ENCODE measurements around the gene DHX40. TPM values are rescaled to one million over a fixed set of nuclear protein-coding genes. Genes with fewer than 3 reads are reported as not detected.

Gene DHX40
- total and polyA plus RNA-seq, 2 of the 13 experiments (the other 11 are each of a cell fraction or from before 2014, with no cell fraction given): 22.2 to 37.0 TPM

DNA sequence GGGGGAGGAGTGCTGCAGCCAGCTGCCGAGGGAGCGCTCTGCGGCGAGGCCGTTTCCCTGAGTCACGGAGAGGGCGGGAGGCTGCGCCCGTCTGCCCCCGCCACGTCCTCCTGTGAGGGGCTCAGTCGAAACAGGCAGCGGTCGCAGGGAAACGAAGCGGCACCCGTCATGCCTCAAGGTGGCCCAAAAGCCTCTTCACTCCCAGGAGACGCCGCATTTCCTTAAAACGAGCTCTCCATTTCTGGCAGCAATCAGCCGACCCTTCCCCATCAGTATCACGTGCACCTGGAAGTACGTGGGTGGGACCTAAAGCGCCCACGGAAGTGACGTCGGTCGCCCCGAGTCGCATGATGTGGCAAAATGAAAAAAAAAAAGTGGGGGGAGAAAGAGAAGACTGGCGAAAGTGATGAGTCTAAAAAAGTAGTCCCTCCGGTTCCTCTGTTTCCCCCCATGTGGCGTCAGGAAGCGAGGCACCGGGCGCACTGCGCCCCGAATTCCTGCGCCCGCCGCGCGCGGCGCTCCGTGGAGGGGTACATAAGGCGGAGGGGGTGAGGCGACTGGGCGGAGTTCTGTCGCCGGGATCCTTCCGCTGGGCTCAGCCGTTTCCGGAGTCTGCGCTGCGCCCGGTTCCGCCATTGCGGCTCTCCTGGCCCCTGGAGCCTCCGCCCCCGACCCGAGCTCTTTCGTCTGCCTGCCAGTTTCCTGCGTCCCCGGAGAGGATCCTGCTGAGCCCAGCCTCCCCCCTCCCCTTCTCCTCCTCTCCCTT, 54.1 kb downstream of the DHX40 start, which contains the start of gene CLTC (continued):
- TF ChIP-seq, protein P1, sequence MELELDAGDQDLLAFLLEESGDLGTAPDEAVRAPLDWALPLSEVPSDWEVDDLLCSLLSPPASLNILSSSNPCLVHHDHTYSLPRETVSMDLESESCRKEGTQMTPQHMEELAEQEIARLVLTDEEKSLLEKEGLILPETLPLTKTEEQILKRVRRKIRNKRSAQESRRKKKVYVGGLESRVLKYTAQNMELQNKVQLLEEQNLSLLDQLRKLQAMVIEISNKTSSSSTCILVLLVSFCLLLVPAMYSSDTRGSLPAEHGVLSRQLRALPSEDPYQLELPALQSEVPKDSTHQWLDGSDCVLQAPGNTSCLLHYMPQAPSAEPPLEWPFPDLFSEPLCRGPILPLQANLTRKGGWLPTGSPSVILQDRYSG (CRISPR knock-in tag; IDR thresholded peaks at IDR 0.05): no peak
- TF ChIP-seq, protein P2, sequence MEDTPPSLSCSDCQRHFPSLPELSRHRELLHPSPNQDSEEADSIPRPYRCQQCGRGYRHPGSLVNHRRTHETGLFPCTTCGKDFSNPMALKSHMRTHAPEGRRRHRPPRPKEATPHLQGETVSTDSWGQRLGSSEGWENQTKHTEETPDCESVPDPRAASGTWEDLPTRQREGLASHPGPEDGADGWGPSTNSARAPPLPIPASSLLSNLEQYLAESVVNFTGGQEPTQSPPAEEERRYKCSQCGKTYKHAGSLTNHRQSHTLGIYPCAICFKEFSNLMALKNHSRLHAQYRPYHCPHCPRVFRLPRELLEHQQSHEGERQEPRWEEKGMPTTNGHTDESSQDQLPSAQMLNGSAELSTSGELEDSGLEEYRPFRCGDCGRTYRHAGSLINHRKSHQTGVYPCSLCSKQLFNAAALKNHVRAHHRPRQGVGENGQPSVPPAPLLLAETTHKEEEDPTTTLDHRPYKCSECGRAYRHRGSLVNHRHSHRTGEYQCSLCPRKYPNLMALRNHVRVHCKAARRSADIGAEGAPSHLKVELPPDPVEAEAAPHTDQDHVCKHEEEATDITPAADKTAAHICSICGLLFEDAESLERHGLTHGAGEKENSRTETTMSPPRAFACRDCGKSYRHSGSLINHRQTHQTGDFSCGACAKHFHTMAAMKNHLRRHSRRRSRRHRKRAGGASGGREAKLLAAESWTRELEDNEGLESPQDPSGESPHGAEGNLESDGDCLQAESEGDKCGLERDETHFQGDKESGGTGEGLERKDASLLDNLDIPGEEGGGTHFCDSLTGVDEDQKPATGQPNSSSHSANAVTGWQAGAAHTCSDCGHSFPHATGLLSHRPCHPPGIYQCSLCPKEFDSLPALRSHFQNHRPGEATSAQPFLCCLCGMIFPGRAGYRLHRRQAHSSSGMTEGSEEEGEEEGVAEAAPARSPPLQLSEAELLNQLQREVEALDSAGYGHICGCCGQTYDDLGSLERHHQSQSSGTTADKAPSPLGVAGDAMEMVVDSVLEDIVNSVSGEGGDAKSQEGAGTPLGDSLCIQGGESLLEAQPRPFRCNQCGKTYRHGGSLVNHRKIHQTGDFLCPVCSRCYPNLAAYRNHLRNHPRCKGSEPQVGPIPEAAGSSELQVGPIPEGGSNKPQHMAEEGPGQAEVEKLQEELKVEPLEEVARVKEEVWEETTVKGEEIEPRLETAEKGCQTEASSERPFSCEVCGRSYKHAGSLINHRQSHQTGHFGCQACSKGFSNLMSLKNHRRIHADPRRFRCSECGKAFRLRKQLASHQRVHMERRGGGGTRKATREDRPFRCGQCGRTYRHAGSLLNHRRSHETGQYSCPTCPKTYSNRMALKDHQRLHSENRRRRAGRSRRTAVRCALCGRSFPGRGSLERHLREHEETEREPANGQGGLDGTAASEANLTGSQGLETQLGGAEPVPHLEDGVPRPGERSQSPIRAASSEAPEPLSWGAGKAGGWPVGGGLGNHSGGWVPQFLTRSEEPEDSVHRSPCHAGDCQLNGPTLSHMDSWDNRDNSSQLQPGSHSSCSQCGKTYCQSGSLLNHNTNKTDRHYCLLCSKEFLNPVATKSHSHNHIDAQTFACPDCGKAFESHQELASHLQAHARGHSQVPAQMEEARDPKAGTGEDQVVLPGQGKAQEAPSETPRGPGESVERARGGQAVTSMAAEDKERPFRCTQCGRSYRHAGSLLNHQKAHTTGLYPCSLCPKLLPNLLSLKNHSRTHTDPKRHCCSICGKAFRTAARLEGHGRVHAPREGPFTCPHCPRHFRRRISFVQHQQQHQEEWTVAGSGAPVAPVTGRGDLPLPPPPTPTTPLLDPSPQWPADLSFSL (CRISPR knock-in tag; IDR thresholded peaks at IDR 0.05): no peak
- TF ChIP-seq ZNF614 (CRISPR knock-in tag; IDR thresholded peaks at IDR 0.05; ENCODE audit: borderline replicate concordance): no peak; the same call in 1 of the 2 replicates
- peak; percentile 96 for TF ChIP-seq MYC (CRISPR knock-in tag; IDR thresholded peaks at IDR 0.05; ENCODE audit: borderline replicate concordance)
- TF ChIP-seq ZNF749 (CRISPR knock-in tag; IDR thresholded peaks at IDR 0.05; ENCODE audit: borderline replicate concordance): peak; percentile 75; the same call in 1 of the 2 replicates
- peak; percentile 98 for TF ChIP-seq CREM (IDR thresholded peaks at IDR 0.05)
- TF ChIP-seq CREM (CRISPR knock-in tag; IDR thresholded peaks at IDR 0.05): peak; percentile 56; the same call in 1 of the 2 replicates
- TF ChIP-seq ZNF441 (CRISPR knock-in tag; IDR thresholded peaks at IDR 0.05; ENCODE audit: borderline replicate concordance): peak; percentile 40; the same call in 1 of the 2 replicates
- TF ChIP-seq, protein P3, sequence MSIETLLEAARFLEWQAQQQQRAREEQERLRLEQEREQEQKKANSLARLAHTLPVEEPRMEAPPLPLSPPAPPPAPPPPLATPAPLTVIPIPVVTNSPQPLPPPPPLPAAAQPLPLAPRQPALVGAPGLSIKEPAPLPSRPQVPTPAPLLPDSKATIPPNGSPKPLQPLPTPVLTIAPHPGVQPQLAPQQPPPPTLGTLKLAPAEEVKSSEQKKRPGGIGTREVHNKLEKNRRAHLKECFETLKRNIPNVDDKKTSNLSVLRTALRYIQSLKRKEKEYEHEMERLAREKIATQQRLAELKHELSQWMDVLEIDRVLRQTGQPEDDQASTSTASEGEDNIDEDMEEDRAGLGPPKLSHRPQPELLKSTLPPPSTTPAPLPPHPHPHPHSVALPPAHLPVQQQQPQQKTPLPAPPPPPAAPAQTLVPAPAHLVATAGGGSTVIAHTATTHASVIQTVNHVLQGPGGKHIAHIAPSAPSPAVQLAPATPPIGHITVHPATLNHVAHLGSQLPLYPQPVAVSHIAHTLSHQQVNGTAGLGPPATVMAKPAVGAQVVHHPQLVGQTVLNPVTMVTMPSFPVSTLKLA (IDR thresholded peaks at IDR 0.05): peak; percentile 78
- TF ChIP-seq, protein P4, sequence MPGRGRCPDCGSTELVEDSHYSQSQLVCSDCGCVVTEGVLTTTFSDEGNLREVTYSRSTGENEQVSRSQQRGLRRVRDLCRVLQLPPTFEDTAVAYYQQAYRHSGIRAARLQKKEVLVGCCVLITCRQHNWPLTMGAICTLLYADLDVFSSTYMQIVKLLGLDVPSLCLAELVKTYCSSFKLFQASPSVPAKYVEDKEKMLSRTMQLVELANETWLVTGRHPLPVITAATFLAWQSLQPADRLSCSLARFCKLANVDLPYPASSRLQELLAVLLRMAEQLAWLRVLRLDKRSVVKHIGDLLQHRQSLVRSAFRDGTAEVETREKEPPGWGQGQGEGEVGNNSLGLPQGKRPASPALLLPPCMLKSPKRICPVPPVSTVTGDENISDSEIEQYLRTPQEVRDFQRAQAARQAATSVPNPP (CRISPR knock-in tag; IDR thresholded peaks at IDR 0.05): 0 out of 2 replicates have a peak, but pooled peaks have one; percentile 42
- peak; percentile 19; the same call in 1 of the 2 replicates for TF ChIP-seq NR2F6 (IDR thresholded peaks at IDR 0.05)
- peak; percentile 22; the same call in 1 of the 2 replicates for TF ChIP-seq NR2F6 (CRISPR knock-in tag; IDR thresholded peaks at IDR 0.05)
- TF ChIP-seq, protein P5, sequence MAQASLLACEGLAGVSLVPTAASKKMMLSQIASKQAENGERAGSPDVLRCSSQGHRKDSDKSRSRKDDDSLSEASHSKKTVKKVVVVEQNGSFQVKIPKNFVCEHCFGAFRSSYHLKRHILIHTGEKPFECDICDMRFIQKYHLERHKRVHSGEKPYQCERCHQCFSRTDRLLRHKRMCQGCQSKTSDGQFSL (CRISPR knock-in tag; IDR thresholded peaks at IDR 0.05): peak; percentile 96
- peak; percentile 77 for TF ChIP-seq NRL (CRISPR knock-in tag; IDR thresholded peaks at IDR 0.05; ENCODE audit: borderline replicate concordance)
- TF ChIP-seq, protein P6, sequence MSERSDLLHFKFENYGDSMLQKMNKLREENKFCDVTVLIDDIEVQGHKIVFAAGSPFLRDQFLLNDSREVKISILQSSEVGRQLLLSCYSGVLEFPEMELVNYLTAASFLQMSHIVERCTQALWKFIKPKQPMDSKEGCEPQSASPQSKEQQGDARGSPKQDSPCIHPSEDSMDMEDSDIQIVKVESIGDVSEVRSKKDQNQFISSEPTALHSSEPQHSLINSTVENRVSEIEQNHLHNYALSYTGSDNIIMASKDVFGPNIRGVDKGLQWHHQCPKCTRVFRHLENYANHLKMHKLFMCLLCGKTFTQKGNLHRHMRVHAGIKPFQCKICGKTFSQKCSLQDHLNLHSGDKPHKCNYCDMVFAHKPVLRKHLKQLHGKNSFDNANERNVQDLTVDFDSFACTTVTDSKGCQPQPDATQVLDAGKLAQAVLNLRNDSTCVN (CRISPR knock-in tag; IDR thresholded peaks at IDR 0.05; ENCODE audit: borderline replicate concordance): peak; percentile 74
- no peak for TF ChIP-seq ZNF7 (CRISPR knock-in tag; IDR thresholded peaks at IDR 0.05)
- TF ChIP-seq ATF1 (CRISPR knock-in tag; IDR thresholded peaks at IDR 0.05): peak; percentile 97
- TF ChIP-seq PITX1 (CRISPR knock-in tag; IDR thresholded peaks at IDR 0.05): peak; percentile 75

All from HepG2 (cell line).